RPMI7951 (cell line): ENCODE results near the gene KMT2C. TPM values are rescaled to one million over a fixed set of nuclear protein-coding genes. Genes with fewer than 3 reads are reported as not detected.
"Not testable (repeated sequence)": the region's sequence is repeated elsewhere in the genome, so short reads cannot be mapped to it uniquely, and the experiment has no call there.

Experiments
- DNase-seq: peaks from one replicate; pipeline ENCODE4 v3.0.0-alpha.2; 2012; ENCODE audit warnings: low read depth
- total RNA-seq: library from RNA; depleted of rRNA; stranded (reverse); fragments of >200 nt; shearing (Covaris generic); gene quantifications from 2 replicates; pipeline ENCODE4 v1.2.3, GENCODE V29; 2014

Gene KMT2C
- total RNA-seq, 1 experiment from 2014 or later: 11.7 TPM

- peak; percentile 48 for DNase-seq
Measured at GRCh38 chr7:152402384-152403250, 33.2 kb downstream of the KMT2C start.

- DNase-seq: no peak
Measured at GRCh38 chr7:152399344-152399743, 36.5 kb downstream of the KMT2C start.

- DNase-seq: peak; percentile 33
Measured at GRCh38 chr7:152395112-152395511, 40.7 kb downstream of the KMT2C start.

GRCh38 chr7:152394214-152394613 lies 41.6 kb downstream of the KMT2C start:
- peak; percentile 43 for DNase-seq

- no peak for DNase-seq
Measured at GRCh38 chr7:152392254-152392653, 43.5 kb downstream of the KMT2C start.

GRCh38 chr7:152386136-152386764 lies 49.6 kb downstream of the KMT2C start:
- peak; percentile 54 for DNase-seq

- not testable (repeated sequence) for DNase-seq
Measured at GRCh38 chr7:152384235-152385200, 51.3 kb downstream of the KMT2C start.

GRCh38 chr7:152383341-152384234 lies 52.2 kb downstream of the KMT2C start:
- peak; percentile 70 for DNase-seq

GRCh38 chr7:152382244-152382643 lies 53.6 kb downstream of the KMT2C start:
- DNase-seq: no peak

GRCh38 chr7:152380931-152381578 lies 54.7 kb downstream of the KMT2C start:
- DNase-seq: not testable (repeated sequence)

GRCh38 chr7:152378497-152378896 lies 57.3 kb downstream of the KMT2C start:
- DNase-seq: not testable (repeated sequence)

GRCh38 chr7:152376716-152377484 lies 58.9 kb downstream of the KMT2C start:
- DNase-seq: not testable (repeated sequence)

GRCh38 chr7:152370297-152370696 lies 65.5 kb downstream of the KMT2C start:
- DNase-seq: no peak

- no peak for DNase-seq
Measured at GRCh38 chr7:152369518-152369917, 66.3 kb downstream of the KMT2C start.

- DNase-seq: no peak
Measured at GRCh38 chr7:152367170-152367569, 68.6 kb downstream of the KMT2C start.

- DNase-seq: no peak
Measured at GRCh38 chr7:152366662-152367061, 69.1 kb downstream of the KMT2C start.

GRCh38 chr7:152365982-152366603 lies 69.7 kb downstream of the KMT2C start:
- DNase-seq: no peak

- no peak for DNase-seq
Measured at GRCh38 chr7:152363798-152364197, 72.0 kb downstream of the KMT2C start.
